NCI-H524 treated with DMSO at 0.1 percent for 48 hours (cell line): ENCODE results near the gene SPEF1.
"Not testable (repeated sequence)": the region's sequence is repeated elsewhere in the genome, so short reads cannot be mapped to it uniquely, and the experiment has no call there.

Experiments used
- DNase-seq: peaks from one replicate; lab custom pipeline; 2025; lab: John Stamatoyannopoulos, UW

SPEF1 gene

GRCh38 chr20:3781153-3781910, at the start of gene SPEF1:
SPEF1 (minus strand) TSS chr20:3781448; CDS start chr20:3781287, 161 bp downstream.
- DNase-seq: peak; percentile 93

DNA sequence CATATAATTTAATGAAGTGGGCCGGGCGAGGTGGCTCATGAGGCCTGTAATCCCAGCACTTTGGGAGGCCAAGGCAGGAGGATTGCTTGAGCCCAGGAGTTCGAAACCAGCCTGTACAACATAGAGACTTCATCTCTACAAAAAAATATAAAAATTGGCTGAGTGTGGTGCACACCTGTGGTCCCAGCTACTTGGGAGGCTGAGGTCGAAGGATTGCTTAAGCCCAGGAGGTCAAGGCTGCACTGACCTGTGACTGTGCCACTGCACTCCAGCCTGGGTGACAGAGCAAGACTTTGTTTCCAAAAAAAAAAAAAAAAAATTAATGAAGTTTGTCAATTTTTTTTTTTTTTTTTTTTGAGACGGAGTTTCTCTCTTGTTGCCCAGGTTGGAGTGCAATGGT, 48.6 kb upstream of the SPEF1 start:
- not testable (repeated sequence) for DNase-seq

- DNase-seq: no peak
Measured at GRCh38 chr20:3828798-3829197, 47.5 kb upstream of the SPEF1 start.

DNA sequence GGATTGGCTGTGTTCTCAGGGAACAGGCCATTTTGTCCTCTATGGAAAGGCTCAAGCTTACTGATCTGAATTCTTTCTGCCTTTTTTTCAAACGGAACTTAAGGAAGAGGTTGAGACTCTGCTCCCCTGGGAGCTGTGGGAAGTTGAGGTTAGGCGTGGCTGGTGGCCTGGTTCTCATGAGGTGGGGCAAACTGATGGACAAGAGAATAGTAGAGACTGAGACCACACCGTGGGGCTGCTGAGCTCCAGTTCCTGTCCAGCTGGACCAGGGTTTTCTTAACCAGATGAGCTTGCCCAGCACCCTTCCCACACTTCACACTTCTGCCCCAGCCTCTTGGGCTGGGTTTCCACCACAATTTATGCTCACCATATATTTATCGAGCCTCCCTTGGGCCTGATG, 45.2 kb upstream of the SPEF1 start:
- DNase-seq: no peak

- no peak for DNase-seq
Measured at GRCh38 chr20:3825526-3825925, 44.3 kb upstream of the SPEF1 start.

DNA sequence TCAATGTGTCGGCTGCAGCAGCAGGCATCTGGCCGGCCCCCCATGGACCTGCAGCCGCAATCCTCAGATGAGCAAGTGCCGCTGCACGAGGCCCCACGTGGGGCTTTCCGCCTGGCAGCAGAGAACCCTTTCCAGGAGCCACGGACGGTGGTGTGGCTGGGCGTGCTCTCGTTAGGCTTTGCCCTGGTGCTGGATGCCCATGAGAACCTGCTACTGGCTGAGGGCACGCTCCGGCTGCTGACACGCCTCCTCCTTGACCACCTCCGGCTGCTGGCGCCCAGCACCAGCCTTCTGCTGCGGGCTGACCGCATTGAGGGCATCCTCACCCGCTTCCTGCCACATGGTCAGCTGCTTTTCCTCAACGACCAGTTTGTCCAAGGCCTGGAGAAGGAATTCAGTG, 42.6 kb upstream of the SPEF1 start:
- no peak for DNase-seq

DNA sequence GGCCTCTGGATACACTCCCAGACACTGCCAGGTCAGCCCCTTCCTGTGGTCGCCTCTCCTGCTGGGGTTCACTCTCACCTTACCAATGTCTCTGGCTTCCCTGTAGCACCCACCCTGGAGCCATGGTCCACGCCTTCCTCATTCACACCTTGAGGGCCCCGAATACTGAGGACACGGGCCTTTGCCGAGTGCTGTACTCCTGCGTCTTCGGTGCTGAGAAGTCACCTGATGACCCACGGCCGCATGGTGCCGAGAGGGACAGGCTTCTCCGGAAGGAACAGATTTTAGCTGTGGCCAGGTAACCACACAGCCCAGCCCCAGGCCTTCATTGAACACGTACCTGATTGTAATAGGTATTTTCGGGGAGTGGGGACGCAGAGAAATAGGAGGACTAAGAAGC, 40.7 kb upstream of the SPEF1 start:
- DNase-seq: no peak

DNA sequence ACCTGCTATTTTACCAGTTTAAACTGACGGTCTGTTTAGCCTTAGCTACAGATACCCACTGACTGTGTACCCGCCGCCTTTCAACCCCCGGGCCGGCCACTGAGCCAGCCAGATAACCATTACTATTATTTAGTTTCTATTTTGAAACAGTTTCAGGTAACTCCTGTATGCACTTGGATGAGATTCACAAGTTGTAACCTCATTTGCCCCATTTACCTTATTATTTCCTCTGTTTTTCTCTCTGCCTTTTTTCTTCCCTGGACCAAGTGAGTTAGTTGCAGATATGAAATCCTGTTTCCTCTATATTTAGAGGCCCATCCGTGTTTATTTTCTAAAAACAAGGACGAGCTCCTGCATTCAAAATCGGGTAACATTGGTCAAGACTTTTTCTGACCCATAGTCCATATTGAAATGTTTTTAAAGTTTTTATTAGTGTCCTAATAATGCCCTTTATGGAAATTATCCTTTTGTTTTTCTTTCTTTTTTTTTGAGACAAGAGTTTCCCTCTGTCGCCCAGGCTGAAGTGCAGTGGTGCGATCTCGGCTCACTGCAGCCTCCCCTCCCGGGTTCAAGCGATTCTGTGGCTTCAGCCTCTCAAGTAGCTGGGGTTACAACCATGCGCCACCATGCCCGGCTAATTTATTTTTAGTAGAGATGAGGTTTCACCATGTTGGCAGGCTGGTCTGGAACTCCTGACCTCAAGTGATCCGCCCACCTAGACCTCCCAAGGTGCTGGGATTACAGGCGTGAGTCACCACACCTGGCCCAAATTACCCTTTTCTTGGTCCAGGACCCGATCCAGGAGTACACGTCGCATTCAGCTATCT, 39.9 kb upstream of the SPEF1 start:
- DNase-seq: no peak

GRCh38 chr20:3820048-3820900, 39.0 kb upstream of the SPEF1 start, which contains the start of gene AP5S1:
AP5S1 (plus strand) TSS chr20:3820547; CDS start chr20:3822118, 1,571 bp downstream.
- peak; percentile 66 for DNase-seq

- no peak for DNase-seq
Measured at GRCh38 chr20:3819411-3820047, 38.3 kb upstream of the SPEF1 start.

- peak; percentile 70 for DNase-seq
Measured at GRCh38 chr20:3818155-3819151, 37.2 kb upstream of the SPEF1 start.

DNA sequence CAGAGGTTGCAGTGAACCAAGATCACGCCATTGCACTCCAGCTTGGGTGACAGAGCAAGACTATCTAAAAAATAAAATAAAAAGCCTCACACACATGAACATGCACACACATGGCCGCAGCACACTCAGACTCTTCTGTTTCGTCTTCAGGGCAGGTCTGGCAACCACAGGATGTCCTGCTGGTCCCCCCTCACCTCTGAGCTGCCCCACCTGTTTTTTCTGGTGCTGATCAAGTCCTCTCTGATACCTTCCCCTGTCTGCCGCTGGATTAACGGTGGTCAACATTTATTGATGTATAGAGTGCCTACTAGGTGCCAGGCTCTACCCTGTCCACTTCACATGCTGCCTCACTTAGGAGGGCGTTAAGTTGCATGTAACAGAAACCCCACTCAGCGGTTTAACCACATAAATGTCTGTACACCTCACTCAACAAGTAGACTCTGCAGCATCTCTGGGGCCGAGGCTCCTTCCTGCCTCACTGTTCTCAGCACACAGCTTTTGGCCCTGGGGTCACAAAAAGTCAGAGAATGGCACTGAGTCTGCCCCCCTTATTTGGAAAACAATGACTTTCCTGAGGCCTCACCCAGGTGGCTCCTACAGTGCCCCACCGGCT, 34.6 kb upstream of the SPEF1 start:
- no peak for DNase-seq

DNA sequence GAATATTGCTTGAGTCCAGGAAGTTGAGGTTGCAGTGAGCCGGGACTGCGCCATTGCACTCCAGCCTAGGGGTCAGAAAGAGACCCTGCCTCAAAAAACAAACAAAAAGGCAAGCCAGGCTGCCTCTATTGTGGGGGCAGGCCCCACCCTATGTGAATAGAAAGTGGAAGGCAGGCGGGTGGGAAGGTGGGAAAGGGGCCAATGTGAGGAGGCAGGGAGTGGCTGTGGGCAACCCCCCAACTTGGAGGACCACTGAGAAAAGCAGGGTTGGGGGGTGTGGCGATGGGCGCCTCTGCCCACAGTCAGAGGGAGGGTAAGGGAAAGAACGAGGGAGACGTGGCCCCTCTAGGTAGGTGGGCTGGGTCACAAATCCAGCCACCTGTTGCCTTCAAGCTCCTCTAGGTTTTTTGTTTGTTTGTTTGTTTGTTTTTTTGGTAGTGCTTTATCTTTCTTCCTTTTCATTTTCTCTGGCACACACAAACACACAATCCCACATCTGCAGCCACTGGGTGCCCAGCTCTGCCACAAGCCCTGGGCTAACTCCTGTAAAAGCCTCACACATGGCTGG, 33.8 kb upstream of the SPEF1 start:
- DNase-seq: no peak

- DNase-seq: no peak
Measured at GRCh38 chr20:3813848-3814581, 32.8 kb upstream of the SPEF1 start.

- DNase-seq: no peak
Measured at GRCh38 chr20:3812975-3813847, 32.0 kb upstream of the SPEF1 start.

DNA sequence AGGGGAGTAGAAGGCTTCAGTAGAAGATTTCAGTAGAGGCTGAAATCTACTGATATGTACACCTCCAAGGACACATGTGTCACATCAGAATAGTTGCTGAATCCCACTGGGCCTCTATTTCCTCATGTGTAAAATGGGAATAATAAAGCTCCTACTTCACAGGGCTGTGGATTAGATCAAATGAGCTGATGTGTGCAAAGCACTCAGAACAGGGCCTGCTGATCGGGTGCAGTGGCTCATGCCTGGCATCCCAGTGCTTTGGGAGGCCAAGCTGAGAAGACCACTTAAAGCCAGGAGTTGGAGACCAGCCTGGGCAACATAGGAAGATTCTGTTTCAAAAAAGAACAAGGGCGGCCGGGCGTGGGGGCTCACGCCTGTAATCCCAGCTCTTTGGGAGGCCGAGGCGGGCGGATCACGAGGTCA, 31.0 kb upstream of the SPEF1 start:
- DNase-seq: no peak

DNA sequence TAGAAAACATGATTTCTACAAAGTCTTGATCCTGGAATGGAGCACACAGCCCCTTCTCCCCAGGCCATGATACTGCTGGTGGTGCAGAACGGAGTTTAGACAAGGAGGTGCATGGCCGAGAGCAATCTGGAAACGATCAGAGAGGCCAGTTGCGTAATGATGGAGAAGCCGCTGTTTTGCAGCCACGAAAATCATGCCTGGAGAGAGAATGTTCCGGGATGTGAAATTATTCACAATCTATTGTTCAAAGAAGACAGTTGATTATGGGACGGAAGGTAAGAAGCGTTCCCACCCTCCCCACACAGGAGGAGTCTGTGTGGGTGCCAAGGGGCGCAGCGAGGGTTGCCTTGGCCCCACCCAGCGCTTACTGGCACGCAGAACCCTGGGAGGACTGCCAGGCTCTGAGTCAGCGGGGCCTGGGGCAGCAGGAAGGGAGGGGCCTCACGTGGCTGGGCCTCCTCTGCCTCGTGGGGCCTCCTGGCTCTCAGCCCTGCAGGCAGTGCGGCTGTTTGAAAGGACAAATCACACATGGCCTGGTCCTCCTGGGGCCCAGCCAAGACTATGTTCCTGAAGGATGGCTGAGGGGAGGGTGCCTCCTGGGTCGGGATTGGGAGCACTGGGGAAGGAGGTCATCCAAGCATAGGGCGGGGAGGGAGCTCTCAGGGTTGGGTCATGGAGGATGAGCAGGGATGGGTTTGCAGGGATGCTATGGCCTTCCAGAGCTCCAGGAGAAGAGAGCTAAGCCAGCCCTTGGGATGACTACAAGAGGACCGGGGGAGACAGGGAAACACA, 30.4 kb upstream of the SPEF1 start:
- DNase-seq: no peak
